Nephron (organoid): ENCODE measurements around the gene YJEFN3.

Experiments
- H3K27ac Mint-ChIP-seq, 3 experiments: 2 replicates each; pipeline ENCODE4 v1.8.0; 2020; ENCODE audit warnings: mixed read lengths in 3 of 3, mild to moderate bottlenecking in 2 of 3, moderate library complexity in 1 of 3
- H3K27me3 Mint-ChIP-seq: 2 replicates; pipeline ENCODE4 v1.8.0; 2021; ENCODE audit warnings: low read depth, mild to moderate bottlenecking, moderate library complexity, mixed read lengths
- H3K36me3 Mint-ChIP-seq: 2 replicates; pipeline ENCODE4 v1.8.0; 2020; ENCODE audit warnings: low read depth, mixed read lengths
- H3K4me1 Mint-ChIP-seq: 2 replicates; pipeline ENCODE4 v1.8.0; 2020; ENCODE audit warnings: mixed read lengths
- H3K4me3 Mint-ChIP-seq, 3 experiments: 2 replicates each; pipeline ENCODE4 v1.8.0; 2020; ENCODE audit warnings: mild to moderate bottlenecking in 3 of 3, mixed read lengths in 3 of 3, moderate library complexity in 2 of 3
- H3K9me3 Mint-ChIP-seq: 2 replicates; pipeline ENCODE4 v1.8.0; 2020; ENCODE audit warnings: mixed read lengths
- CTCF ChIP-seq, 3 experiments: fragments of 200-600 bp; sonication (generic); IDR thresholded peaks; one replicate each; pipeline ENCODE4 v1.5.0; 2021; ENCODE audit warnings: antibody characterized with exemption in 3 of 3; ENCODE audit not compliant: unreplicated experiment in 3 of 3

YJEFN3 gene

GRCh38 chr19:19559931-19560330 is 31.2 kb downstream of the YJEFN3 start:
- Mint-ChIP-seq H3K27ac (no peak overlapping the region), H3K4me3 (no peak overlapping the region), H3K36me3 (peaks cover 20% of the 10 kb centered on the region), H3K9me3 (no peaks in the 10 kb centered on the region), H3K4me1 (no peaks in the 10 kb centered on the region), H3K27me3 (no peaks in the 10 kb centered on the region)
- no peak for TF ChIP-seq CTCF (IDR thresholded peaks at IDR 0.05; ENCODE audit: unreplicated experiment in 3 of 3)

GRCh38 chr19:19561946-19562664 is 33.4 kb downstream of the YJEFN3 start:
- Mint-ChIP-seq H3K9me3 (no peaks in the 10 kb centered on the region), H3K36me3 (peaks cover 24% of the 10 kb centered on the region), H3K27me3 (no peaks in the 10 kb centered on the region), H3K4me1 (no peaks in the 10 kb centered on the region), H3K4me3 (no peak overlapping the region), H3K27ac (no peak overlapping the region)
- no peak for TF ChIP-seq CTCF (IDR thresholded peaks at IDR 0.05; ENCODE audit: unreplicated experiment in 3 of 3)

DNA sequence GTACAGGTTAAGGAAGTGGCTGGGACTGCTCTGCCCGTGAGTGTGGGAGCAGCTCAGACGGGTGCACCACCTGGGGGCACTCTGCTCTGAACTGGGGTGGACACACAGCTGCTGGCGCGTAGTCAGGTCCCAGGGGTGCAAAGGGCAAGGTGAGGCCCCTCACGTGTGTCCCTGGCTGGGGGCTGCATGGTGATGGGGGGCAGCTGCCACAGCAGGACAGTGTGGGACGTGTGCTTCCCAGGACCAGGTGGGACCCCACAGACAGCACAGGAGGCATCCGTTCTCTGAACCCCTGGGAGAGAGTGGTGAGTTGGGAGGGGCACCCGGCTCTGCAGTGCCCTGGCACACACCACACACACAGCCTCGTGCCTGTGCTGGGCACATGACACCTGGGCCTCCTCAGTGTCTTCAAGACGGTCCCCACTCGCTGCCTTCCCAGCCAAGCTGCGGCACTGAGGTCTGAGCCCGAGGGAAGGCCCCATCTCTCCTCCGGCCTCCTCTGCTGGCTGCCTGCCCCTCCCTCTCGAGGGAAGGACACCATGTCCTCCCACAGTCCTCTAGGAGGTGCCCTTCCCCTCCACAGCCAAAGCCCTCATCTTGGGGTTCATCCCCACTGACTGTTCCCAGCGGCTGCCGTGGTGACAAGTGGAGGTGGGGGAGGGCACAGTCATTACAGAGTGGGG is 34.1 kb downstream of the YJEFN3 start:
- no peaks in the 10 kb centered on the region for H3K27me3 Mint-ChIP-seq
- H3K4me1 Mint-ChIP-seq = no peaks in the 10 kb centered on the region
- no peak overlapping the region for H3K4me3 Mint-ChIP-seq
- TF ChIP-seq CTCF (IDR thresholded peaks at IDR 0.05; ENCODE audit: unreplicated experiment in 3 of 3) = no peak
- H3K36me3 Mint-ChIP-seq = peaks cover 27% of the 10 kb centered on the region
- H3K9me3 Mint-ChIP-seq = no peaks in the 10 kb centered on the region
- H3K27ac Mint-ChIP-seq = no peak overlapping the region

- H3K4me3 Mint-ChIP-seq = no peak overlapping the region
- no peak for TF ChIP-seq CTCF (IDR thresholded peaks at IDR 0.05; ENCODE audit: unreplicated experiment in 3 of 3)
- no peaks in the 10 kb centered on the region for H3K9me3 Mint-ChIP-seq
- H3K27me3 Mint-ChIP-seq = no peaks in the 10 kb centered on the region
- peaks cover 28% of the 10 kb centered on the region for H3K36me3 Mint-ChIP-seq
- H3K27ac Mint-ChIP-seq = no peak overlapping the region
- H3K4me1 Mint-ChIP-seq = no peaks in the 10 kb centered on the region
Measured at GRCh38 chr19:19563348-19563848, 34.7 kb downstream of the YJEFN3 start.

GRCh38 chr19:19566306-19566705 is 37.6 kb downstream of the YJEFN3 start:
- H3K4me1 Mint-ChIP-seq = no peaks in the 10 kb centered on the region
- no peaks in the 10 kb centered on the region for H3K9me3 Mint-ChIP-seq
- H3K27me3 Mint-ChIP-seq = no peaks in the 10 kb centered on the region
- no peak overlapping the region for H3K27ac Mint-ChIP-seq
- no peak overlapping the region for H3K4me3 Mint-ChIP-seq
- H3K36me3 Mint-ChIP-seq = peaks cover 39% of the 10 kb centered on the region
- no peak for TF ChIP-seq CTCF (IDR thresholded peaks at IDR 0.05; ENCODE audit: unreplicated experiment in 3 of 3)
